MCF 10A (cell line): ENCODE data around the gene BCAT1. TPM values are rescaled to one million over a fixed set of nuclear protein-coding genes. Genes with fewer than 3 reads are reported as not detected.

Experiments
- BruUV-seq: library from RNA; stranded (reverse); fragments of 400-500 nt; replicated peaks from 2 replicates; lab custom pipeline; 2021; lab: Mats Ljungman, UMichigan
- CTCF ChIA-PET: fragments of 300-600 bp; sonication (Branson Sonifier 250); formaldehyde crosslinking; extraction: SDS; loops from one replicate; lab custom pipeline; 2021; ENCODE audit warnings: antibody characterized with exemption, inconsistent platforms; lab: Yijun Ruan, JAX
- POLR2A ChIA-PET: fragments of 300-600, 350-650 bp; sonication (Branson Sonifier 250); formaldehyde crosslinking; extraction: SDS; loops from one replicate; lab custom pipeline; 2020; ENCODE audit warnings: antibody characterized with exemption, inconsistent platforms; lab: Yijun Ruan, JAX
- DNase-seq: peaks from one replicate; pipeline ENCODE4 v3.0.0-alpha.2; 2018; ENCODE audit not compliant: unreplicated experiment
- H3K27ac Mint-ChIP-seq: one replicate; pipeline ENCODE4 v1.8.0; 2022; ENCODE audit warnings: mild to moderate bottlenecking, low read depth, mixed read lengths; ENCODE audit not compliant: unreplicated experiment
- H3K27me3 Mint-ChIP-seq: one replicate; pipeline ENCODE4 v1.8.0; 2022; ENCODE audit warnings: mixed read lengths; ENCODE audit not compliant: insufficient read depth, unreplicated experiment
- H3K36me3 Mint-ChIP-seq: one replicate; pipeline ENCODE4 v1.8.0; 2022; ENCODE audit warnings: mild to moderate bottlenecking, moderate library complexity, mixed read lengths; ENCODE audit not compliant: insufficient read depth, unreplicated experiment
- H3K4me1 Mint-ChIP-seq: one replicate; pipeline ENCODE4 v1.8.0; 2022; ENCODE audit warnings: mixed read lengths; ENCODE audit not compliant: insufficient read depth, unreplicated experiment
- H3K4me3 Mint-ChIP-seq: one replicate; pipeline ENCODE4 v1.8.0; 2022; ENCODE audit warnings: mild to moderate bottlenecking, moderate library complexity, mixed read lengths; ENCODE audit not compliant: unreplicated experiment
- H3K9me3 Mint-ChIP-seq: one replicate; pipeline ENCODE4 v1.8.0; 2022; ENCODE audit warnings: mixed read lengths; ENCODE audit not compliant: unreplicated experiment
- CTCF ChIP-seq: fragments of 200-600 bp; IDR thresholded peaks from one replicate; pipeline ENCODE4 v1.8.0; 2022; ENCODE audit warnings: antibody characterized with exemption, mild to moderate bottlenecking; ENCODE audit not compliant: unreplicated experiment
- intact Hi-C: fragments of 100-400 bp; cut with micrococcal nuclease; formaldehyde crosslinking; loops from 2 replicates; pipeline ENCODE4 v1.14.1; 2022
- total RNA-seq: library from RNA; stranded (reverse); gene quantifications from 2 replicates; pipeline ENCODE4 v1.2.3, GENCODE V29; 2022

Gene BCAT1
- total RNA-seq, 1 experiment from 2014 or later = 0.12 TPM

- DNase-seq = no peak
- intact Hi-C loops = no loop called here
- no peak for TF ChIP-seq CTCF
- no peaks in the 10 kb centered on the region for H3K36me3 Mint-ChIP-seq
- H3K4me1 Mint-ChIP-seq = no peaks in the 10 kb centered on the region
- CTCF ChIA-PET = no interaction called here
- H3K9me3 Mint-ChIP-seq = no peaks in the 10 kb centered on the region
- no peaks in the 10 kb centered on the region for H3K27me3 Mint-ChIP-seq
- BruUV-seq = no TSS peak
- H3K4me3 Mint-ChIP-seq = no peak overlapping the region
- H3K27ac Mint-ChIP-seq = peak overlapping the region; percentile 18
- POLR2A ChIA-PET = no interaction called here
Measured at GRCh38 chr12:24791622-24792021, 157.3 kb downstream of the BCAT1 start.

GRCh38 chr12:24788886-24789285, 160.0 kb downstream of the BCAT1 start:
- DNase-seq = no peak
- H3K27ac Mint-ChIP-seq = peak overlapping the region; percentile 25
- no peak overlapping the region for H3K4me3 Mint-ChIP-seq
- no peaks in the 10 kb centered on the region for H3K36me3 Mint-ChIP-seq
- no TSS peak for BruUV-seq
- CTCF ChIA-PET = no interaction called here
- H3K9me3 Mint-ChIP-seq = no peaks in the 10 kb centered on the region
- no peak for TF ChIP-seq CTCF
- intact Hi-C loops = no loop called here
- POLR2A ChIA-PET = no interaction called here
- no peaks in the 10 kb centered on the region for H3K4me1 Mint-ChIP-seq
- no peaks in the 10 kb centered on the region for H3K27me3 Mint-ChIP-seq

GRCh38 chr12:24780697-24781368, 168.1 kb downstream of the BCAT1 start:
- no peaks in the 10 kb centered on the region for H3K27me3 Mint-ChIP-seq
- H3K4me3 Mint-ChIP-seq = no peak overlapping the region
- POLR2A ChIA-PET = no interaction called here
- no TSS peak for BruUV-seq
- DNase-seq = no peak
- CTCF ChIA-PET = interaction anchor here (0.6 to 1.0 kb wide), 7 partner anchors 22 to 655 kb away, joined by 3 to 4 read pairs (median 3); no protein-coding TSS in a partner anchor
- TF ChIP-seq CTCF = peak; percentile 25
- H3K27ac Mint-ChIP-seq = no peak overlapping the region
- H3K36me3 Mint-ChIP-seq = no peaks in the 10 kb centered on the region
- H3K4me1 Mint-ChIP-seq = peaks cover 6% of the 10 kb centered on the region
- intact Hi-C loops = no loop called here
- no peaks in the 10 kb centered on the region for H3K9me3 Mint-ChIP-seq

- intact Hi-C loops = loop anchor here (1.0 to 5.0 kb wide), 7 partner anchors 58 to 1574 kb away; no protein-coding TSS in a partner anchor
- no TSS peak for BruUV-seq
- Mint-ChIP-seq H3K4me3 (no peak overlapping the region), H3K27me3 (no peaks in the 10 kb centered on the region), H3K9me3 (no peaks in the 10 kb centered on the region), H3K4me1 (peaks cover 6% of the 10 kb centered on the region), H3K36me3 (no peaks in the 10 kb centered on the region), H3K27ac (no peak overlapping the region)
- ChIA-PET POLR2A (interaction anchor here (1.1 kb wide), 1 partner anchor 18 kb away, joined by 3 read pairs; no protein-coding TSS in a partner anchor), CTCF (interaction anchor here (0.6 to 3.3 kb wide), 23 partner anchors 9 to 1574 kb away, joined by 3 to 19 read pairs (median 4); no protein-coding TSS in a partner anchor)
- peak; percentile 47 for DNase-seq
- peak; percentile 29 for TF ChIP-seq CTCF
Measured at GRCh38 chr12:24778486-24779304, 170.2 kb downstream of the BCAT1 start.
